T-helper 2 cell (primary cell): Measurements from ENCODE around the gene ARHGAP6.
"Not testable (repeated sequence)": the region's sequence is repeated elsewhere in the genome, so short reads cannot be mapped to it uniquely, and the experiment has no call there.

Experiments used
- DNase-seq, 5 experiments: peaks; one replicate each; pipeline versions ENCODE4 v3.0.0 to v3.0.0-alpha.2; 2012 to 2022

The ARHGAP6 gene

DNA sequence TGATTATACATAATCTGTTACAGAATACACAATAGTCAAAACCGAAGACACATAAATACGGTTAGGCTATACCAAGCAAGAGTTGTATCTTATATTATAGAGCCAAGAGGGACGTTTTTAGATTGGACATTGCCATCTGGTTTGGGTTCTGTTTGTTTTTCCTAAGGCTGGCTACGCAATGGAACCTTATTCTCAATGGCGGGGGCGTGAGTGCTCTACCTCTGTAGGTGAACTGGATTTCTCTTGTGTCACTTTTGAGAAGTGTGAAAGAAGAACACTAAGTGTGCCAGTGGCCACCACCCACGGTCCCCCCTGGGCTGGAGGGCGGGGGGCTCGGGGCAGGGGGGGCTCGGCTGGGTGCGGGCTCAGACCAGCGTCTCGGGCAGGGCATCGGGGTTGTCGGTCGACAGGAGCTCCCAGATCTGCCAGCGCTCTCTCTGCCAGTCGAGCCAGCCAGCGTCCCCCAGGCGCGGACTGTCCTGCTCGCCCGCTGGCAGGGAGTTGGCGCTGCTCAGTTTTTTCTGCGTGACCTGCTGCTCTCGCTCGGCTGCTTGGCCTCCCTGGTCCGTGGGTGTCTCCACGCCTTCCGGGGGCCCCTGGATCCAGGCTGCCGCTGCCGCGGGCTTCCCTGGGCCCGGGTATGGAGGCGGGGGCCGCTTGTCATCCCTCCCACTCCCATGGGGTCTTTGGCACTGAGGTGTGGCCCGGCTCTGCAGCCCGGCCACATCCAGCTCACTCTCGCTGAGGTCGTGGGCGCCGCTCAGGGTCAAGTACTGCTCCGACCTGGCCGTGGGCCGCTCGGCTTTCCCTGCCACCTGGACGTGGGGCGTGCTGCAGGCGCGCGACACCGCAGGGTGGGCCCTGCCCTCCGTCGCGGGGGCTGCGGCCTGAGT, 527.0 kb downstream of the ARHGAP6 start:
- no peak for DNase-seq

DNA sequence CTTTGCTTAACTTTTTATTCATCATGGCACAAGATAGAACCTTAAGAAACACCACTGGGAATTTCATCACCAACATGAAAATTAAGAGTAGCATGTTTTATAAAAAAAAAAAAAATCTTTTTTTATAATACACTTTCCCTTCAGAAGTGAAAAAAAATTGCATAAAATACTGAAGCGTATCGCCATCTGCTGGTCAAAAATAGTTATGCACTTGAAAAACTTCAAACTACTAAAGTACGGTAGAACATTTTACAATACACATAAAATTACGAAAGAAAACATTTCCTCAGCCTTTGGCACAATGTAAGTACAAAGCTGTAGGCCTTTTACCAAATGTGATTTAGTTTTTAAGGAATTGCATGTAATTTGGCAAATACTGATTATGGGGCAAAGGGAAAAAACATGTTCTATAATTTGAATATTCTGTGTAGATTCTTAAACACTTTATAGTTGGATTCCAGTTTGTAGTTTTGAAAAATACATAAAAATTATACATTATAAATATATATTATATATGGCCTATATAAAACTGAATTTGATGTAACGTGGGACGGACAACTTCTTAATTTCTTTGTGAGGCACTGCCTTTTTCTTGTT, 528.1 kb downstream of the ARHGAP6 start:
- peak in 2 of 5 experiments; percentile 7 to 26 for DNase-seq

DNA sequence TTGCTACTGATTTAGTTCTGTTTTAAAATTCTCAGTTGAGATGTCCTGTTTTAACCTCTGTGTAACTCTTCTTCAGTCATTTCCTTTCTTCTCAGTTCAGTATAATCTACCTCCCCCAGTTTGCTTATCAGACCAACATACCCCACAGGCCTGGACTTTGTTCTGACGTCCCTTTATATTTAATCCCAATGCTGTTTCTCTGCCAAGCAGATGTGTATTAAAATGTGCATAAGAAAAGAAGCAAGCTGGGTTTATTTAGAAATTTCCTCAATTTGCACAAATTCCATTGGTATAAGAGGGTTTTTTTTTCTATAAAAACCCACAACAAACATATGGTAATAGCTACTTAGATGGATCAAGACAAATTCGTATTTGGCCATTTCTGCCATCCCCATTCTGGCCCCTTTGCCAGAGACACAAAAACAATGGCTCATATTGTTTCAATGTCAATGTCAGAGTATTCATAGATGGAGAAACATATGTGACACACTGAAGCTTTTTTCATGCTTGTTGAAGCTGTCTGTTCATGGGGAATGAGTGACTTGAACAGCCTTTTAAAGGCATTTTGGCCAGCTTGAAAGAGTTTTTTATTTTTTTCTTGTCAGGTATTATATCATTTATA, 530.0 kb downstream of the ARHGAP6 start:
- no peak for DNase-seq

DNA sequence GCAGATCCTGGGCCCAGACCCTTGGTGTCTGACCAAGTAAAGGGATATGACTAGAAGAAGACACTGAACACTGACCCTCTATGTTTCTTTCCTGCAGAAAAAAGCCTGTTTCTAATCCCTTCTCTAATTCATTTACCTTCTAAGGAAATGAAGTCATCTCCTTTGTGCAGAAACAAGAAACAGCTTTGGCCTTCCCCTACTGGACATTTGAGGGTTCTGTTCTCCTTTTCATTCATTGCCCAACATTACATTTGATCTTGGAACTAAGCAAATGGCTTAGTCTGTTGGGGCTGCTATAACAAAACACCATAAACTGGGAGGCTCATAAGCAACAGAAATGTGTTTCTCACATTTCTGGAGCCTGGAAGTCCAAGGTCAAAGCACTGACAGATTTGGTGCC, 534.6 kb downstream of the ARHGAP6 start:
- no peak for DNase-seq

DNA sequence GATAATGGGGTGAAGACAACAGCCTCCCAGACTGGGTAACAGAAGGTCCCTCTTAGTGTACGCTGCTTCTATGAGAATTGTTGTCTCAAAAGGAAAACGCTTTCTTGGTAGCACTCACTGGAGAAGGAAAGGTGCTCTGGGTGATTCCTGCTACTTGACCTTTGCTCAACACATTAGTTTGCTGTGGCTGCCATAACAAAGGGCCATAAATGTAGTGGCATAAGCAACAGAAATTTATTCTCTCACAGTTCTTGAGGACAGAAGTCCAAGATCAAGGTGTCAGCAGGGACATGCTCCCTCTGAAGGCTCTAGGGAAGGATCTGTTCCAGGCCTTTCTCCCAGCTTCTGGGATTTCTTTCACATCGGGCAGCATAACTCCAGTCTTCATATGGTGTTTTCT, 535.6 kb downstream of the ARHGAP6 start:
- no peak for DNase-seq

DNA sequence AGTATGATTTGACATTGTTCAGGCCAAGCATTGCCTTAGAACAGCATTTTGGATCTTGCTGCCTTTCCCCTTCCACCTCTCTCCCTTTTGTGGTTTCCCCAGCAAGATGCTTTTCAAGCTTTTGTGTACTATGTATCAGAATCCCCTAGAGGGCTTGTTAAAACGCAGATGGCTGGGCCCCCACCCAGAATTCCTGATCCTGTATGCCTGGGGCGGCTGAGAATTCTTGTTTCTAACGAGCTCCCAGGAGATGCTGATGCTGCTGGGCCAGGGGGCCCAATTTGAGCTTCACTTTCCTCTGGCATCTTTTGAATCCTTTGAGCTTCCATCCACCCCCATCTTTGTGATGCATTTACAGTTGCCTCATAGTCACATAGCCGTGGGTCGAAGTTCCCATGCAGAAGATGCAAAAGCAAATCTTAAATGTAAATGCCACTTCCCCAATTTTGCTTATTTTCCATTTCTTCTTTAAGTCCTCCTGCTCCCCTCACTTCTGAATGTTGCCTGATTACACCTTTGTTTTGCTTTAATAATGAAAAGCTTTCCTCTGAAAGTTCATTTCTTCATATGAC, 536.1 kb downstream of the ARHGAP6 start:
- no peak for DNase-seq

DNA sequence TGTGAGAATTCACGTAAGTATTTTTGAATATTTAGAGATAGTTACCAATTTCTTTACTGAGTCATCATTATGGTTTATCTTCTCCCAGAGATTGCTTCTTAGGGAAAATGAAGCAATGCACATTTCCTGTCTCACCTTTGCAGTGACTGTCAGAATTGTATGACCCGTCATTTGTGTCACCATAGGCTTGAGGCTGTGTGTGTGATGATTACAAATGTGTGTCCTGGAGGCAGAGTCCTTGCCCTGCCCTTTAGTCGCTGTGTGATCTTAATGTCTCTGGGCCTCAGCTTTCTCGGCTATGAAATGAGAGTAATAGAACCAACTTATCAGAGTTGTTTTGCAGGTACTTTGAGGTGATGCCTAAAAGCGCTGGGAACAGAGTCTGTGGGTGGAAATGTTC, 540.7 kb downstream of the ARHGAP6 start:
- DNase-seq, result no peak

DNA sequence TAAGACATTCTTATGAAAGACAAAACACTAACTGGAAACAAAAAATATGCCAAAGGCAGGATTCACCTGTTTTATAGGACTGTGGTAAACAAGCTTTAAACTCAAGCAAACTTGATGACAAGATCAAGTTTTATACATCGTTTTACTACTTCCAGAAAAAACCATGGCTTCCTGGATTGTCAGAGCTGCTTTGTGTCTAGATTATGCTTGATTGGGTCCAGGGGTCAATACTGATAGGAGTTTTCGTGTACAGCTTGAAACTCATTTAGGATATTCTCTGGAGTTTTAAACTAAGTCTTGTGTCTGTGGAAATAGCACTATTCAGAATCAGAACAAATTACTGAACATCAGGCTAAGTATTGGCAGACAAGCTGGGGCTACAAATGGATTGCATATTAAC, 541.6 kb downstream of the ARHGAP6 start:
- no peak for DNase-seq

DNA sequence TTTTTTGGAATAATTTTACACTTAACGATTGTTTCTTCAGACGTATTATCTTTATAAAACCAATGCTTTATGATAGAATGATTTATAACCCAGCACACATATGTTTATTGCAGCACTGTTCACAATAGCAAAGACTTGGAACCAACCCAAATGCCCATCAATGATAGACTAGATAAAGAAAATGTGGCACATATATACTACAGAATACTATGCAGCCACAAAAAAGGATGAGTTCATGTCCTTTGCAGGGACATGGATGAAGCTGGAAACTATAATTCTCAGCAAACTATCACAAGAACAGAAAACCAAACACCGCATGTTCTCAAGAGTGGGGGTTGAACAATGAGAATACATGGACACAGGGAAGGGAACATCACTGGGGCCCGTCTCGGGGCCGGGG, 542.6 kb downstream of the ARHGAP6 start:
- DNase-seq, result not testable (repeated sequence)

DNA sequence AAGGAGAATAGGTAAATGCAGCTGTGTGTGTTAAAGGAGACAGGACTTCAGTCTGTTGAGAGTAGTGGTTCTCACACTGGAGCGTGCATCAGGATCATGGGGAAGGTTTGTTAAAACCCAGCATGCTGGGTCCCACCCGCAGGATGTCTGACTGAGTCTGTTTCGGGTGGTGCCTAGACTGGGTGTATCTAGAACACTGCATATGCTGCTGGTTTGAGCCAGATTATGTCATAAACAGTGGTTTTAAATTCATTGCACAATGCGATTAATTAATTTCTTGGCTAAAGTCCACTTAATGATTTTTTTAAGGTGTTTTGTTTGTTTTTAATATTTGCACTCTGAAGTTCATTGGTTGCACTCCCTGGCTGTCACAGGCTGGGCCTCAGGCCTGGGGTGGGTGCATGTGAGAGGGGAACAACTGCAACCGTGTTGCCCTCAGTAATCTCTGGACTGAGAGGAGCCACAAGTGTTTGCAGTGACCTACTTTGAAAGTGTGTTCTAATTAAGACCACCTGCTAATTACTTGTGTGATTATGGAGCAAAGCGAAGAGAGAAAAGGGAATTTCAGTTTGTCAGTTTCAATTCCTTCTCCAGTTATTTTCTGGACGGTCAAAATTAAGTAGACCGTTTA, 546.3 kb downstream of the ARHGAP6 start:
- DNase-seq, result no peak

DNA sequence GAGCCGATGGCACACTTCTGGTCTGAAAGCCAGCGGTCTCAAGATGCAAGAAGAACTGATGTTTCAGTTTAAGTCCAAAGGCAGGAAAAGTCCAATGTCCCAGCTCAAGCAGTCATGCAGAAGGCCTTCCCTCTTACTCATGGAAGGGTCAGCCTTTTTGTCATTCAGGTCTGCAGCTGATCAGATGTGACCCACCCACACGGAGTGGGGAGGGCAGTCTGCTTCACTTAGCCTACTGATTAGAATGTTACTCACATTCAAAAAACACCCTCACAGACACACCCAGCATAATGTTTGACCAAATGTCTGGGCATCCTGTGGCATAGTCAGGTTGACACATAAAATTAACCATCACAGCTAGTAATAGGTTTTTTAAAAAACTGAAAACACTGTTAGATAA, 548.0 kb downstream of the ARHGAP6 start:
- no peak for DNase-seq

DNA sequence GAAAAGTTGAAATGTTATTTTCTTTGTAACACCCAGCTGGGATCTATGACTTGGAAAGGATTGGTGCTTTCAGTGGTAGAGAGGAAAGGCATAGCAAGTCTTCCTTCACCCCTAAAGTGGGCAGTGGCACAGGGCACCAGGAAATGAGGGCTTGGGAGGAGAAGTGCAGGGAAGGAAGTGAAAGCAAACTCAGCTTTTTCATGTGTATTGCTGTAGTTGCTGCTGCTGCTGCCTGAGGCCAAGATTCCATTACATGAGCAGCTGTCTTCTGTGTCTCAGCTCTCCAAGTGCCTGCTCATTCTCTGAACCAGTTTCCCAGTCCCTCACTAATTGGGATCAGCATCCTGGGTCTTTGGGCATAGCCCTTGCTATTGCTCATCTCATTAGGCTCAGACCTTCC, 552.0 kb downstream of the ARHGAP6 start:
- DNase-seq, result no peak

DNA sequence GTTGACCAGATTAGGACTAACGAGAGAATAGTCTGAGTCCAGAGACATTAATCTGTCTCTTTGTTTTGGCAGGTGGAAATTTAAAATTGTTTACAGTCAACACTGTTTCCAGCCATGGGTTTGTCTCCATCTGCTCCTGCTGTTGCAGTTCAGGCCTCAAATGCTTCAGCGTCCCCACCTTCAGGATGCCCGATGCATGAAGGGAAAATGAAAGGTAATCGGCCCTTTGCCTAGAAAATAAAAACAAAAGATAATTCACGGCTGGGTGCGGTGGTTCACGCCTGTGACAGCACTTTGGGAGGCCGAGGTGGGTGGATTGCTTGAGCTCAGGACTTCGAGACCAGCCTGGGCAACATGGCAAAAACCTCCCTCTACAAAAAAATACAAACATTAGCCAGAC, 553.8 kb downstream of the ARHGAP6 start:
- no peak for DNase-seq

DNA sequence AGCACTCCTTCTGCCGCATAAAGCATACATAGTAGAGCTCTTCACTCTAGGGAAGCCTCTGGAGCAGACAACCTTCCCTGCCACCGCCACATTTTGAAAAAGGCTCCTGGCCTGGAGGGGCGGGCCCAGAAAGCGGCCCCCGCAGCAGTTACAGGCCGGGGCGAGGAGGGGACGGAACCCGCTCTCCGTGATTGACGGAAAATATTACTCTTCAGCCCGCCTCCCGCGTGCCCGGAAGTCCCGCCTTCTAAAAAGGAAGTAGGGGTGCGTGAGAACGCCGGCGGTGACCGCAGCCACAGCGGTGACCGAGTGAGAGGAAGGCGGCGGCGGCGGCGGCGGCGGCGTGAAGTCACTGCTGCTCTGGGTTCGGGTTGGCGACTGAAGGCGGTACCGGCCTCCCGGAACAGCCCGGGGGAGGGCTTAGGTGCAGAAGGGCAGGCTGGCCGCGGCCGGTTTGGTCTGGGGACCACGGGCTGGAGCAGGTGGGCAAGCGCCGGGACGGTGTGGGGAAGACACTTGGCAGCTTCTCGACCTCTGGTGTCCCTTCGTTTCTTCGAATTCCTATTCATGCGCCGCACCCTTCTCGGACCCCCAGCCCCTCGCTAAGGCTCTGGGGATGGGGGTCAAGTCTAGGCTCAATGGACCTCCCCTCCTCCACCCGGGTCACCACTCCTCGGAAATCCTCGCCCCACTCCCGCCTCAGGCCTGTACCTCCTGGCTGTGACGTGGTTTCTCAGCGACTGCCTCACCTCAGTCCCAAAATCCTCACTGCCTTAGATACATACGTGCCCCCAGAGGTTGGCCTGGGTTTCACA, 554.5 kb downstream of the ARHGAP6 start, which contains the start of gene HCCS:
TSS of gene HCCS (plus strand) at position 296 of the 815 bp plus-strand sequence. CDS start 729 bp downstream, outside the sequence.
- DNase-seq, result peak; percentile 56 to 93 (median 78)

DNA sequence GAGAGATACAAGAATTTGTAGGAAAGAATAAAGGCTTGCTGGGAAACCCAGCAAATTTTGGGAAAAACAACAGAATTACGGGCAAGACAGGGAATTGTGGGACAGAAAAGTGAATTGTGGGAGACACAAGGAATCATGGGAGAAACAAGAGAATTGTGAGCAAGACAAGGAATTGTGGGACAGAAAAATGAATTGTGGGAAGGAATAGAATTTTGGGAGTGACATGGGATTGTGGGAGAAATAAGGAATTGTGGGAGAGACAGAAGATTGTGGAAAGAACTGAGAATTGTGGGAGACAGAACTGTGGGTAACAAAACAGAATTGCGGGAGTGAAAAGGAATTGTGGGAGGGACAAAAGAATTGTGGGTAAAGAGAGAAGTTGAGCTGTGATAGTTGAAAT, 555.8 kb downstream of the ARHGAP6 start:
- no peak for DNase-seq

DNA sequence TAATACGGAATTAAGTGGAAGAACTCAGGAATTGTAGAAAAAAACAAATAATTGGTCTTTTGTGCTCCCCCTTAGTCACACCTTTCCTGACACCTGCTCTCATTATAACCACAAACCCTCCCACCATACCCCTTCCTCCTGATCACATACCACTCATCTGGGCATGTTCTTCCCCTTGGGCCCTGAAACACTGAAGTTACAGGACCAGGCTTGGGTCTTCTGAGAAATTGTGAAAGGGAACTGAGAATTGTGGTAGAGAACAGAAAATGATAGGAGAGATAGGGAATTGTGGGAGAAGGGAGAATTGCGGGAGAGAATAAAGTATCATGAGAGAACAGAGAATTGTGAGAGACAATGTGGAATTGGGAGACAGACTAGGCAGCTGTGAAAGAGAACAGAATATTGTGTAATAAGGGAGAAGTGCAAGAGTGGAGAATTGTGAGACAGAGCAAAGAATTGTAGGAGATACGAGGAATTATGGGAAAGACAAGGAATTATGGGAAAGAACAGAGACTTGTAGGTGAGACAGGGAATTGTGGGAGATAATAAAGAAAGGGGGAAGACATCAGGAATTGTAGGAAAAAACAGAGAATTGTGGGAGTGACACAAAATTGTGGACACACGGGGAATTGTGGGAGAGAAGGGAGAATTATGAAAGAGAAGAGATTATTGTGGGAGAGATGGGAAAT, 557.3 kb downstream of the ARHGAP6 start:
- no peak for DNase-seq

DNA sequence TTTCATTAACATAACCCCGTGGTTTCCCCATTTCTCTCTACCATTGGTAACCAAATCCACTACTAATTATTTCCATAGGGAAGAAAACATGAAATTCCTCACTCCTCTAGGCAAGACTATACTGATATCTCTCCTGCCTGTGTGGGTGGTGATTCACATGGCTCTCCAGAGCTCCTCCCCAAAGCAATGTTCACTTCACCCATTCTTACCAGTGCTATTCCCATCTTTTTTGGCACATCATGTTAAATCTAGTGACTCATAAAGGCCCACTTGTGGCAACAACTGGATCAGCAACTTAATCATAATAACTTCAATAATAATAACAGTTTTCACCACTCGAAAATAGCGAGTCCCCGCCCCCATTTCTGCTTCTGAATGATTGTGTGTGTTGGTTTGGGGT, 560.6 kb downstream of the ARHGAP6 start:
- no peak for DNase-seq

DNA sequence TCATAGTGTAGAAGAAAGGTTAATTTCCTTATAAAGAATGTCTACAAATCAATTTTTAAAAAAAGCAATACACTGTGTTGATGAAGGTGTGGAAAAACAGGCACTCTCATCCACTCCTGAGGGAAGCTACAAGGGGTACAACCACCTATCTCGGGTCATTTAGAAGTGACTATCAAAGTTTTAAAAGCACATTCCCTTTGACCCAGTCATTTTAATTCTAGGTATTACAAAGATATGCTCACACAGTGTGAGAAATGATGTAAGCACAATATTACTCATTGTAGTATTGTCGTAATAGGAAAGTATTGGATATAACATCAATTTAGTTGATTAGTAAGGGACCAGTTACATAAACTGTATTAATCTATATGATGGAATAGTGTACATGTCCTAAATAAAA, 562.0 kb downstream of the ARHGAP6 start:
- no peak for DNase-seq

DNA sequence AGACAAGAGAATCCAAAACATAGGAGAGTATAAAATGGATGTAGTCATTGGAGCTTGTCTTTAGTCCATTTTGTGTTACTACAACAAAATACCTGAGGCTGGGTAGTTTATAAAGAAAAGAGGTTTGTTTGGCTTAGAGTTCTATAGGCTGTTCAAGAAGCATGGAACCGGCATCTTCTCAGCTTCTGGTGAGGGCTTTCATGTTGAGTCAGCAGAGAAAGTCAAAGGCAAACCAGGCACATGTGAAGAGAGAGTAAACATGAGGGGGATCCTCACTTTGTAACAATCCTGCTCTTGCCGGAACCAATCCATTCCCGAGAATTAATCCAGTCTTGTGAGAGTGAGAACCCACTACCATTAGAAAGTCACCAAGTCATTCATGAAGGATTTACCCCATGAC, 562.7 kb downstream of the ARHGAP6 start:
- DNase-seq, result peak in 1 of 5 experiments; percentile 43

DNA sequence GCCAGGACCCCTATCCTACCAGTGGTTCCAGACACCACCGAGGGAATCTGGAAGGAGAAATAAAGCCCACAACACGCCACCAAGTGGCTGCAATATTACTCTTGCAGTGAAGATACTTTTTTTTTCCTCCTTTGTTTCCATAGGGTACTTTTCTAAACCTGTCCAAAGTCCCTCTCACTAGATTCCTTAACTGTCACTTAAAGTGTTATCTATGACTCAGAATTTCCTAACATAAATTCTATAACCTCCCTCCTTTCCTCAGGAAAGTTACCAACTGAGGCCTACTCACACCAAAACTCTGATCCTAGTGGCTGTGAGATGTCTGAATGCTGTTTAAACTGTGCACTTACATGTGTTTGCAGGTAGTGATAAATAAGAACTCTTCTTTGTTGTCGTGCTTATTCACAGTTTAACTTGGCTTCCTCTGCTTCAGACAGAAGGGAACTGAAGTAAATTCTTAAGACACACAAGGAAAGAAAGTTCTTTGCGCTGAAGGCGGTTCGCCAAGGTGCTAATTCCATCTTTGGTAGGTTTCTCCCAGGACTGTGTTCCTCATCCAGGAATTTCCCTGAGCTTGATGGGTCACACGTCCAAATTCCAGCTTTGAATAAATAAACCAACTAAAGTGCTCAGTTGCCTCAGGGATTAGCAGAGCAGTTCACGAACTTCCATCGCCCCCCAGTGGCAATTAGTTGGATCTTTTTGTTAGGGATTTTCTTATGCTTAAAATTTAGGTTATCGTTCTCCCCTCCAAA, 565.3 kb downstream of the ARHGAP6 start:
- DNase-seq, result no peak

DNA sequence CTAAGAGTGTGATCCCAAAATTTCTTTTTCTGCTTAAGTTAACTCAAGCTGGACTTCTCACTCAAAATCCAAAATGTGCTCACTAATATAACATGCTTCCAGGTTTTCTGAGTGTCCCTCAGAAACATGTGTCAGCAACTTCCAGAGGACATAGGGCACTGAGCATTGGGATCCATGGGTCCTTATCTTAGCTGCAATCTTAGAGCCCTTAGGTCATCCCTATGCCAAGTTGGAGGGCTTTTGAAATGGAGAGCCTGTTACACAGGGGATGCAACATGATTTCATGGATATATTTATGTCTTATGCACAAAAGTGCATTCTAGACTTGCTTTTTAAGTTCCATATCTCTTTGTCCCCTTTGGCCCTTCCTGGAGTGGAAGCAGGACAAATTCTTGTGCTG, 566.3 kb downstream of the ARHGAP6 start:
- no peak for DNase-seq
